HG03159 (cell line): ENCODE data around the gene HNRNPUL2.
"Not testable (repeated sequence)": the region's sequence is repeated elsewhere in the genome, so short reads cannot be mapped to it uniquely, and the experiment has no call there.

ENCODE experiments used
- ATAC-seq: cut with Tn5 transposase; IDR thresholded peaks from one replicate; pipeline ENCODE4 v1.9.1; 2021; ENCODE audit warnings: mild to moderate bottlenecking, moderate library complexity; ENCODE audit not compliant: unreplicated experiment

Gene HNRNPUL2

GRCh38 chr11:62727165-62727871 lies at the start of gene HNRNPUL2:
Gene HNRNPUL2 (minus strand): TSS chr11:62727457. CDS start chr11:62727156, 301 bp downstream.
- ATAC-seq = peak; percentile 62

GRCh38 chr11:62775646-62776045 lies 48.4 kb upstream of the HNRNPUL2 start:
- no peak for ATAC-seq

GRCh38 chr11:62774407-62774806 lies 47.1 kb upstream of the HNRNPUL2 start:
- no peak for ATAC-seq

GRCh38 chr11:62771144-62772021 lies 44.1 kb upstream of the HNRNPUL2 start, which contains the start of gene TAF6L:
Gene TAF6L (plus strand): TSS chr11:62771396. CDS start chr11:62775784, 4,388 bp downstream.
- peak; percentile 78 for ATAC-seq

GRCh38 chr11:62770778-62771143 lies 43.5 kb upstream of the HNRNPUL2 start:
- no peak for ATAC-seq

GRCh38 chr11:62760867-62761227 lies 33.6 kb upstream of the HNRNPUL2 start:
- not testable (repeated sequence) for ATAC-seq

GRCh38 chr11:62757846-62758788 lies 30.9 kb upstream of the HNRNPUL2 start:
- ATAC-seq = no peak

- no peak for ATAC-seq
These were observed 27.9 kb upstream of the HNRNPUL2 start for GRCh38 chr11:62755086-62755615.

GRCh38 chr11:62753736-62754603 lies 26.7 kb upstream of the HNRNPUL2 start, which contains the start of gene ZBTB3:
Gene ZBTB3 (minus strand): TSS chr11:62754160. CDS start chr11:62753664, 496 bp downstream.
- ATAC-seq = peak; percentile 94

- ATAC-seq = no peak
These were observed 25.9 kb upstream of the HNRNPUL2 start for GRCh38 chr11:62752994-62753735.

- ATAC-seq = no peak
These were observed 25.0 kb upstream of the HNRNPUL2 start for GRCh38 chr11:62752177-62752785.

- ATAC-seq = not testable (repeated sequence)
These were observed 22.7 kb upstream of the HNRNPUL2 start for GRCh38 chr11:62749931-62750330.

GRCh38 chr11:62747475-62748160 lies 20.4 kb upstream of the HNRNPUL2 start:
- no peak for ATAC-seq

- no peak for ATAC-seq
These were observed 9.9 kb upstream of the HNRNPUL2 start for GRCh38 chr11:62737196-62737595.

GRCh38 chr11:62732830-62733229 lies 5.6 kb upstream of the HNRNPUL2 start:
- no peak for ATAC-seq

GRCh38 chr11:62730076-62730475 lies 2.8 kb upstream of the HNRNPUL2 start:
- not testable (repeated sequence) for ATAC-seq

GRCh38 chr11:62728171-62728988 lies 1.1 kb upstream of the HNRNPUL2 start, which contains the start of gene TTC9C:
Gene TTC9C (plus strand): TSS chr11:62728486. CDS start chr11:62728849, 363 bp downstream.
- ATAC-seq = peak; percentile 18
